ENCODE data around the gene JAM3.

DNA sequence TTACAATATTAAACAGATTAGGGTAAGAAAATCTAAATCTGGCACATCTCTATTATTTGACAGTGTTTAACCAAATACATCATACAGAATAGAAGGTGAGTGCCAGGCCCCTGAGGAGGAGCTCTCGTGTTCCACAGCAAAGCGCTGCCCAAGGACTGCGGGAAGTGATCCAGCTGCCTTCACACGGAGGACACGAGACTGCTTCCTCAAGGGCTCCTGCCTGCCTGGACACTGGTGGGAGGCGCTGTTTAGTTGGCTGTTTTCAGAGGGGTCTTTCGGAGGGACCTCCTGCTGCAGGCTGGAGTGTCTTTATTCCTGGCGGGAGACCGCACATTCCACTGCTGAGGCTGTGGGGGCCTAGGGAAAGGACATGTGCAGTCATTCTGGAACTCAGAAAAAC is 83.8 kb downstream of the JAM3 start:
- TF ChIP-seq CTCF (IDR thresholded peaks at IDR 0.05; ENCODE audit: poor library complexity, severe bottlenecking) (no peak), EZH2 (IDR thresholded peaks at IDR 0.05; ENCODE audit: borderline replicate concordance, insufficient read depth, low read length, poor library complexity, severe bottlenecking) (no peak), EP300 (conservative IDR thresholded peaks at IDR 0.05; ENCODE audit: poor library complexity, severe bottlenecking) (no peak), RAD21 (conservative IDR thresholded peaks at IDR 0.05) (no peak), SMC3 (conservative IDR thresholded peaks at IDR 0.05; ENCODE audit: poor library complexity) (no peak), MXI1 (conservative IDR thresholded peaks at IDR 0.05; ENCODE audit: poor library complexity, severe bottlenecking) (no peak)
